GM19463 (cell line): Measurements from ENCODE around the gene NUP93.
"Not testable (repeated sequence)": the region's sequence is repeated elsewhere in the genome, so short reads cannot be mapped to it uniquely, and the experiment has no call there.

Experiments used
- ATAC-seq: cut with Tn5 transposase; IDR thresholded peaks from one replicate; pipeline ENCODE4 v1.9.1; 2021; ENCODE audit warnings: mild to moderate bottlenecking, moderate library complexity; ENCODE audit not compliant: unreplicated experiment

Gene NUP93

GRCh38 chr16:56811602-56812001 is 81.7 kb downstream of the NUP93 start:
- ATAC-seq, result not testable (repeated sequence)

DNA sequence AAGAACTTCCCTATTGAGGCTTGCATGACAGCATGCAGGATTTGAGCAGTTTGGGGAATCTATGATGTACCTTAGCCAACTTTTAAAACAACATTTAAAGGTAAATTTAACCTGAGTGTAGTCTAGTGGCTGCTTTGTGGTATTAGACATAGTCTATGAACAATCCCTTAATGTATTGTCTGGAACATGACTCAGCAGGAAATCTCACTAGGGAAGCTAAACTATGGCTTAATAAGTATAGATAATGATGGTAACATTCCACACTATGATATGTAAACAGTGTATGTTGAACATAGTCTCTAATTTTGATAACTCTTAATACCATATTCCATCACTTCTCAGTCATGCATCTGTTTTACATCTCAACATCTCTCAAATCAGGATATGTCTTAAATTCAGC is 83.0 kb downstream of the NUP93 start:
- ATAC-seq, result no peak

GRCh38 chr16:56814537-56815432 is 84.9 kb downstream of the NUP93 start:
- ATAC-seq, result no peak

GRCh38 chr16:56815721-56816120 is 85.8 kb downstream of the NUP93 start:
- no peak for ATAC-seq

- ATAC-seq, result no peak
These were observed 87.1 kb downstream of the NUP93 start for GRCh38 chr16:56817056-56817455.

- ATAC-seq, result no peak
These were observed 88.0 kb downstream of the NUP93 start for GRCh38 chr16:56817938-56818337.

DNA sequence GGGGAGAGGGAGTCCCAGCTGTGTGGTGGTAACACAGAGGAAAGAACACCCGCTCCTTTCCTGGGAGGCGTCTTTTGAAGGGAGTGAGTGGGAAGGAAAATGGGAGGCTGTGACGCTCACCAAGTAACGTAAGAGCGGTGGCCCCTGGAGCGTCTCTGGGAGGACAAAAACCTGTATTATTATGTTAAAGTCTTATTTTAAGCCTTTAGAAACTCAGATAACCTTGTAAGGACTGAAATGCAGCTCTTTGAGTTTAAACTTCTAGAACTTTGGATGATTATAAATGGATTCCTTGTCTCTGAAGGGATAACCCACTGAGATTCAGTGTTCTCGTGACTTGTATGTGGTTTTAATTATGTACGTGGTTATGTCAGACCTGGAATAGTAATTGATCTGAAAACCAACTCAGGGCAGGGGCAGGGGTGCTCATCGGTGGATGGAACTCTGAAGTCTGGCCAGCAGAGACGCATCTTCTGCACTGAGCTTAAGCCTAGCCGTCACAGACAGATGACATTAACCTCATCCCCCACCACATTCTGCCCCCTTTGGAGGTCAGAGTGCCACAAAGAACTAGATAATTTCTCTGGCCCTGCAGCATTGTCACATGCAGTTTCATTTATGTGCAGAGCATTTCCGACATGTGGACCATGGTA is 93.3 kb downstream of the NUP93 start:
- ATAC-seq, result no peak

GRCh38 chr16:56824331-56824730 is 94.4 kb downstream of the NUP93 start:
- no peak for ATAC-seq

DNA sequence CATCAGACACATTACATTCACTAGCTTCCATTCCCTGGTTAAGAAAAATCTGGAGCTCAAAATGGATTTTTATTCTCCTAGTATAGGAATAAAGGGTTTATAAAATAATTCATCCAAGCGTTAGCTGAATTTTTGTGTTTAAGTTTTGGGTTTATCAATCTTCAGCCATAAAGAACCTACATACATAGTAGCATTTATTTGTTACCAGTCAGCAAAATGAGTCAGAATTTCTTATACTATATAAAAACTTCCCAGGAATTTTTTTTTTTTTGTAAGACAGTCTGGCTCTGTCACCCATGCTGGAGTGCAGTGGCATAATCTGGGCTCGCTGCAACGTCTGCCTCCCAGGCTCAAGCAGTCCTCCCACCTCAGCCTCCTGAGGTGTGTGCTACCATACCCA is 94.9 kb downstream of the NUP93 start:
- no peak for ATAC-seq

- no peak for ATAC-seq
These were observed 95.9 kb downstream of the NUP93 start for GRCh38 chr16:56825826-56826225.

DNA sequence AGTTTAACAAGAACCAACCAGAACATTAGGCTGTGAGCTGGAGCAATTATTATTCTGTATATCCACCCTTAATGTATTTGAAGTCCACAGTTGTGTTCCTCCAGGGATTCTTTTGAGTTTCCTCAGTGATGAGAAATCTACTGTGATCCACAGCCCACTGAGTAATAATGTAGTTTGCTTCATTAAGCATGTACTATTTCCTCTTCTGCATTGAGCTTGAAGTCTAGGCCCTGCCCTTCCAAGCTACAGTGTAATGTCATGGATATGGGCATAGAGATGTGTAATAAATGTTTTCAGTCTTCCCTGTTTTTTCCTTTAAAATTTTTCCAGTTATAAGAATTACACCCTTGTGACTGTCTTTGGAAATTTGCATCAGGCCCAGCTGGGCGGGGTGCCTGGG is 98.7 kb downstream of the NUP93 start:
- ATAC-seq, result no peak

GRCh38 chr16:56830669-56831068 is 100.7 kb downstream of the NUP93 start:
- ATAC-seq, result no peak

GRCh38 chr16:56832768-56833167 is 102.8 kb downstream of the NUP93 start:
- ATAC-seq, result no peak

DNA sequence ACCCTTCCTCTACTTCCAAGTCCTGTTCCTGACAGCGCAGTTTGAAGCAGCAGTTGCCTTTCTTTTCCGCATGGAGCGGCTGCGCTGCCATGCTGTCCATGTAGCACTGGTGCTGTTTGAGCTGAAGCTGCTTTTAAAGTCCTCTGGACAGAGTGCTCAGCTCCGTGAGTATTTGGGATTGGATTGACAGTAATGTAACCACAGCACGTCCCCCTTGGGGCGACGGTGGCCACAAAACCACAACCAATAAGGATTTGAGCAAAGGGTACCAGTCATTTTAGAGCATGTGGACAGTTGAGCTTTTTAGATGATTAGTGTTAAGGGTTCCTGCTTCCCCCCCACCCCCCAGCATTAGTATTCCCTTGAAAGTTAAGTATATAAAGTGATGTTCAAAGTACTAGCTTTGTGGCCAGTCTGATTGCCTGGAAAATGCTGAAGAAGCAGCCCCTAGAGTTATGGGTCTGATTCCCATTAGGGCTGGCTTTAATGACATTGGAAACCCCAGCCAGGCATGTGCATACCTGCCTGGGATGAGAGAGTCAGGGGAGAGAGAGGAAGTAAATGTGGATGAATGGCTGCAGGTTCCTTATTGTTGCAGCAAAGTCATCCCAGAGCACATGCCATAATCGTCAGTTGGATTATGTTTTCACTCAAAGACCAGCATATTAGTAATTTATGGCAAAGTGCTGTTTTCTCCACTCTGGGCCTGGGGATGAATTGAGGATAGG is 103.5 kb downstream of the NUP93 start:
- no peak for ATAC-seq

- no peak for ATAC-seq
These were observed 105.4 kb downstream of the NUP93 start for GRCh38 chr16:56835320-56835719.

GRCh38 chr16:56836410-56837230 is 106.7 kb downstream of the NUP93 start:
- no peak for ATAC-seq

DNA sequence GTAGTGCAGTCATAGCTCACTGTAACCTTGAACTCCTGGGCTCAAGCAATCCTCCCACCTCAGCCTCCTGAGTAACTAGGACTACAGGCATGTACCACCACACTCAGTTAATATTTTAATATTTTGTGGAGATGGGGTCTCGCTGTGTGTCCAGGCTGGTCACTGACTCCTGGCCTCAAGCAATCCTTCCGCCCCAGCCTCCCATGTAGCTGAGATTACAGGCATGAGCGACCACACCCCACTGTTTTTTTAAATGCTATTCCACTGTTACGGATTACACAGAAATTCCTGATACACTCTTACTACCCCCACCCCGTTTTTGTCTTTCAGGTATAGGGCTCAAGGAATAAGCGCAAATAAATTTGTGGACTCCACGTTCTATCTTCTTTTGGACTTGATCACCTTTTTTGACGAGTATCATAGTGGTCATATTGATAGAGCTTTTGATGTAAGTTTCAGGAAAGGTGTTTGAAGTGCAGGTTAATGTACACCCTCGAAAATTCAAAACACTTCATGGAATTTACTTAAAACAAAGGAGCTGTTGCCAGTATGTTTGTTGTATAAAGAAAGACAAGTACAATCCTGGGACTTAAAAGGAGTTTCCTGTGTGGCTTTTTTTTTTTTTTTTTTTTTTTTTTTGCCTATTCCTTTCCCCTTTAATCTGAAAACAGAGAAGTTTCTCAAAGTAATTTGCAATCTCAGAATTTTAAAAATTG is 108.9 kb downstream of the NUP93 start:
- ATAC-seq, result no peak

- no peak for ATAC-seq
These were observed 111.3 kb downstream of the NUP93 start for GRCh38 chr16:56841233-56841632.

DNA sequence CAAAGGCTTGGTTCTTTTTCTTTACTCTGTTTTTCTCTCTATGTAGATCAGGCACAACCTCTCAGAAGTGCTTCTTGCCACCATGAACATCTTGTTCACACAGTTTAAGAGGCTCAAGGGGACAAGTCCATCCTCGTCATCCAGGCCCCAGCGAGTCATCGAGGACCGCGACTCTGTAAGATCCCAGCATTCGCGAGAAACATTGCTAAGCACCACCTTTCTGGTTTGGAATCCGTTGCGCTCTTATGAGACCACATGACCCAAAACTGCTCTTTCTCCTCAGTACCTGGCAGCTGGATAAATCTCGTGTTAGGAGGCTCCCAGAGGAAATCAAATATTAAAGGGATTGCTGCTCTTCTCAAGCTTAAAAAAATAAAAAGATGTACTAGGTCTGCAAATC is 111.7 kb downstream of the NUP93 start:
- ATAC-seq, result no peak

- ATAC-seq, result no peak
These were observed 112.2 kb downstream of the NUP93 start for GRCh38 chr16:56842133-56842532.
